HS-27A (cell line): ENCODE results near the gene CYP2W1.
"Not testable (repeated sequence)": the region's sequence is repeated elsewhere in the genome, so short reads cannot be mapped to it uniquely, and the experiment has no call there.

Experiments used
- DNase-seq: peaks from one replicate; pipeline ENCODE4 v3.0.0-alpha.2; 2012; ENCODE audit warnings: low read depth, missing footprints

CYP2W1 gene

GRCh38 chr7:951881-952547, 31.0 kb upstream of the CYP2W1 start:
- DNase-seq: no peak

- DNase-seq: no peak
These were observed 30.2 kb upstream of the CYP2W1 start for GRCh38 chr7:952548-953441.

GRCh38 chr7:953547-954327, 29.2 kb upstream of the CYP2W1 start:
- no peak for DNase-seq

GRCh38 chr7:954330-955238, 28.4 kb upstream of the CYP2W1 start, which contains the start of gene ADAP1:
Gene ADAP1 (minus strand): TSS chr7:954680. CDS start chr7:954477, 203 bp downstream.
- DNase-seq: no peak

GRCh38 chr7:956031-956430, 26.9 kb upstream of the CYP2W1 start:
- DNase-seq: no peak

- DNase-seq: no peak
These were observed 25.4 kb upstream of the CYP2W1 start for GRCh38 chr7:957418-958220.

GRCh38 chr7:958221-959200, 24.5 kb upstream of the CYP2W1 start:
- DNase-seq: no peak

GRCh38 chr7:959271-959670, 23.7 kb upstream of the CYP2W1 start:
- no peak for DNase-seq

DNA sequence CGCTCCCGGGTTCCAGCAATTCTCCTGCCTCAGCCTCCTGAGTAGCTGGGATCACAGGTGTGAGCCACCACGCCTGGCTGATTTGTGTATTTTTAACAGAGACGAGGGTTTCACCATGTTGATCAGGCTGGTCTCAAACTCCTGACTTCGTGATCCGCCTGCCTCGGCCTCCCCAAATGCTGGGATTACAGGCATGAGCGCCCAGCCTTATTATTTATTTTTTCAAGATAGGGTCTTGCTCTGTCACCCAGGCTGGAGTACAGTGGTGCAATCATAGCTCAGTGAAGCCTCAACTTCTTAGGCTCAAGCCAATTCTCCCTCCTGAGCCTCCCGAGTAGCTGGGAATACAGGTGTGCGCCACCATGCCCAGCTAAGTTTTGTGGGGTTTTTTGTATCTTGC, 23.2 kb upstream of the CYP2W1 start:
- not testable (repeated sequence) for DNase-seq

- no peak for DNase-seq
These were observed 22.6 kb upstream of the CYP2W1 start for GRCh38 chr7:960269-960871.

DNA sequence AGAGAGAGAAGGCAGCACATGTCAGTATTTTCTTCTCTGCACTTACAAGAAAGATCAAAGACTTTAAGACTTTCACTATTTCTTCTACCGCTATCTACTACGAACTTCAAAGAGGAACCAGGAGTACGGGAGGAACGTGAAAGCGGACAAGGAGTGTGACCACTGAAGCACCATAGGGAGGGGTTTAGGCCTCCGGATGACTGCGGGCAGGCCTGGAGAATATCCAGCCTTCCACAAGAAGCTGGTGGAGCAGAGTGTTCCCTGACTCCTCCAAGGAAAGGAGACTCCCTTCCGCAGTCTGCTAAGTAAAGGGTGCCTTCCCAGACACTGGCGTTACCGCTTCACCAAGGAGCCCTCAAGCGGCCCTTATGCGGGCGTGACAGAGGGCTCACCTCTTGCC, 22.0 kb upstream of the CYP2W1 start:
- not testable (repeated sequence) for DNase-seq

- DNase-seq: no peak
These were observed 21.2 kb upstream of the CYP2W1 start for GRCh38 chr7:961546-962400.

GRCh38 chr7:962401-963081, 20.4 kb upstream of the CYP2W1 start:
- DNase-seq: no peak

DNA sequence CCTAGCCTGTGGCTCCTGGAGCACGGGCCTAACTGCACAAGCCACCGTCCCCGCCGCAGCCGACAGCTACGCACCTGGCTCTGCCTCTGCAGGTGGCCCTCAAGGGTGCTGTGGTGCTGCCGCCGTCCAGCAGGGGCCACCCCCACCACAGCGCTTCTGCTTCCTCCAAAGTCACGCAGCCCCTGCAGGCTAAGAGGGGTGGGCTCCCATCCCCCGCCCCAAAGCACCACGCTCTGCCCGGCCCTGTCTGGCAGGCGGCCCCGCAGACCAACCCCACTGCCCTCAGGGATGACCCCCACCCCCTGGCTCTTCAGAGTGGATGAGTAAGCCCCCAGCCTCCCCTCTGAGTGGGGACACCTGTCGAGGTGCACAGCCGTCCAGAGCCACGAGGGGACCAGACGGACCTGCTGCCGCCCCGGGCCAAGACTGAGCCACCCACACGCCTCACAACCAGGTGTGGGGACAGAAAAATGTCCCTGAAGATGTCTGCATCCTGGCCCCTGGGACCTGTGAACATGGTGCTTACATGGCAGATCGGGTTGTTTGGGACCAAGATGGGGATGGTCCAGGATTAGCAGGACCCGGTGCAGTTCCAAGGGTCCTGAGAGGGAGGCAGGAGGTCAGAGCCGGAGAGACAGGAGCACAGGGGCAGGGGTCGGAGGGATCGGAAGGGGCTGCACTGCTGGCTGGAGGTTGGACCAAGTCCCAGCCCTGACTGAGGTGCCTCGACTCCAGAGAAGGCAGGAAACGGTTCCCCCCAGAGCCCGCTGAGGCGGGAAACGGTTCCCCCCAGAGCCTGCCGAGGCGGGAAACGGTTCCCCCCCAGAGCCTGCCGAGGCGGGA, 19.5 kb upstream of the CYP2W1 start:
- DNase-seq: no peak

DNA sequence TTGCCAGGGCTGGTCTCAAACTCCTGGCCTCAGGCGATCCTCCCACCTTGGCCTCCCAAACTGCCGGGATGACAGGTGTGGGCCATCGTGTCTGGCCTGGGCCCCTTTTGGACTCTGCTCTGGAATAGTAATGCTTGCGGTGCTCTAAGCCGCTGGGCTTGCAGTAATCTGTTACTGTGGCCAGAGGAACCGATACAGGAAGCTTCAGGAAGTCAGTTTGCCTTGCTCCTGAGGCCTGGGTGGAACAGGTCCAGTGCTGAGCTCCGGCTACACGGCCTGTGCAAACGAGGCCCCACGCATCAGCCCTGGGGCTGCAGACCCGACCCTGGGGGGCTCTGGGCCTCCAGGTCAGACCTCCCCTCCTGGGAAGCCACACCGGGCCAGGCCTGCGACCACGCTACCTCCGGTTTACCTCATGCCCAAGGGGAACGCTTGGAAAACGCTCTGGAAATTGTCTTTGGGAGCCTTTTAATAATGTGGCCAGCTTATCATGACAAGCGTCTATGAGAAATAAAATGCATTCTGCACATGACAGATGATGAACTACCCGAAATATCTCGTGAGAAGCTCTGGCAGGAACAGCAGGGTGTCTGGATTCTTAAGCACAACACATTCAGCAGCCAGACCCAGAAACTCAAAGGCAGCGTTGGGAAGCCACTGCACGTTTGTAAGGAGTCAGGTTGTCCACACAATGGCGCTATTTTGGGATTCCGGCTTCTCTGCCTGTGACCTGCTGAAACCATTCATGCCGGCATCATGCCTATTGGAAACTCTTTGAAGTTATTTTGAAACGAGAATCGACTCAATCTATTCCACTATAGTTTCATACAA, 18.4 kb upstream of the CYP2W1 start:
- no peak for DNase-seq
